ENCODE results near the gene OR52E4. TPM values are rescaled to one million over a fixed set of nuclear protein-coding genes. Genes with fewer than 3 reads are reported as not detected.
A peak's percentile ranks its signal among the peaks of the same experiment; 100 is the strongest.

Gene OR52E4
- total RNA-seq, 2 donors from 2014 or later = not detected

DNA sequence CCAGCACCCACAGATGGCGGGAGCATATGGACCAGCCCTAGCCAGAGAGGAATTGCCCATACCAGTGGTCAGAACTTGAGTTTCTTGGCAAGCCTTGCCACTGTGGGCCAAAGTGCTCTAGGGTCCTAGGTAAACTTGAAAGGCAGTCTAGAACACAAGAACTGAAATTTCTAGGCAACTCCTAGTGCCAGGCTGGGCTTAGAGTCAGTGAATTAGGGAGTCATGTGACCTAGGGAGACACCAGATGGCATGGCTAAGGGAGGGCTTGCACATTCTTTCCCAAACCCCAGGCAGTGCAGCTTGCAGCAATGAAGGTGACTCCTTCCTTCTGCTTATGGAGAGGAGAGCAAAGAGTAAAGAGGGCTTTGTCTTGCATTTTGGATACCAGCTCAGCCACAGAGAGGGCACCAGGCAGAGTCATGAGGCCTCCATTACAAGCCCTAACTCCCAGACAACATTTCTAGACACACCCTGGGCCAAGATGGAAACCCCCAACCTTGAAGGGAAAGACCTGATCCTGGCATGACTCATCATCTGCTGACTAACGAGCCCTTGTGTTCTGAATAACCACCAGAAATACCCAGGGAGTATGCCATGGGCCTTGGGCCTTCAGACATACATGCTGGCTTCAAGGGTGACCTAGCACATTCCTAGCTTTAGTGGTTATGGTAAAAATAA lies 42.5 kb downstream of the OR52E4 start:
- DNase-seq (ENCODE audit: low spot score in 2 of 2) (peak in 1 of 2 donors; percentile 10), ATAC-seq (peak; percentile 70 to 96)
- no peak overlapping the region for H3K27ac Mint-ChIP-seq
- peaks cover 3 to 12% of the 10 kb centered on the region in 2 donors for H3K9me3 Mint-ChIP-seq
- H3K36me3 Mint-ChIP-seq = no peaks in the 10 kb centered on the region

GRCh38 chr11:5923427-5923776 lies 43.0 kb downstream of the OR52E4 start:
- no peak for DNase-seq (ENCODE audit: low spot score in 2 of 2)
- ATAC-seq = peak; percentile 40 to 57
- peaks cover 6 to 15% of the 10 kb centered on the region in 2 donors for H3K9me3 Mint-ChIP-seq
- H3K36me3 Mint-ChIP-seq = peaks cover 0 to 2% of the 10 kb centered on the region in 2 donors
- H3K27ac Mint-ChIP-seq = peak overlapping the region in 1 of 2 donors; percentile 53

DNA sequence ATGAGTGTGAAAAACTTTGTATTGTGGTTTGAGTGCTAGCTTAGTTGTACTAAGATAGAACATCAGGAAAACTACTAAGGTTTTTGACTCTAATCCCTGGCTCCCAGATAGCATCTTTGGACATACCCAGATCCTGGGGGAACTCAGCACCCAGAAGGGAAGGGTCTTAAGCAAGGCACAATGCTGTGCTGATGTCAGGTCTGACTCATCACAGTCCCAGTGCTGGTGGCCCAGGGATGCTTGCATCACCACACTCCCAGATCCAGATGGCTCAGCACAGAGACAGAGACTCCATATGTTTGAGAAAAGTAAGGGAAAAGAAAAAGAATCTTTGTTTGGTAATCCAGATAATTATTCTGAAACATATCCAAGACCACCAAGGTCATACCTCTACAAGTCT lies 43.4 kb downstream of the OR52E4 start:
- Mint-ChIP-seq H3K9me3 (peaks cover 10 to 19% of the 10 kb centered on the region in 2 donors), H3K27ac (peak overlapping the region in 1 of 2 donors; percentile 53), H3K36me3 (peaks cover 0 to 6% of the 10 kb centered on the region in 2 donors)
- DNase-seq (ENCODE audit: low spot score in 2 of 2) (no peak), ATAC-seq (peak in 1 of 2 donors; percentile 7)

DNA sequence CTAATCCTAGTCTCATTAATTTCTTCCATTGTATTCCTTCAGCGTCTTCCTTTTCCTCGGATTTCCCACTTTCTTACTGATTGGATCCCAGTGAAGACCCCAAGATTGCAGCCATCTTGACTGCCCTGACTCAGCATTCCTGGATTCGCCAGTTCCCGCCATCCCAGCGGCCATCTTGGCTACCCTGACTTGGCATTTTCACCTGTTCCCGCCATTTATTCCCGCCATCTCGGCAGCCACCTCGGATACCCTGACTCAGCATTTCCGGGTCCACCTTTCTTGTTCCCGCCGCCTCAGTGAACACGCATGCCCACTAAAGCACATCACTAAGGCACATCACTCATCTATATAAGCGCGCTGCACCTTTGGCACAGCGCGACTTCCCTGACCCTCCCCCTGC lies 47.8 kb downstream of the OR52E4 start:
- Mint-ChIP-seq H3K9me3 (peaks cover 12 to 24% of the 10 kb centered on the region in 2 donors), H3K27ac (no peak overlapping the region), H3K36me3 (peaks cover 0 to 9% of the 10 kb centered on the region in 2 donors)
- ATAC-seq = no peak
- no peak for DNase-seq (ENCODE audit: low spot score in 2 of 2)

GRCh38 chr11:5928811-5929210 lies 48.4 kb downstream of the OR52E4 start:
- peaks cover 12 to 24% of the 10 kb centered on the region in 2 donors for H3K9me3 Mint-ChIP-seq
- peaks cover 0 to 9% of the 10 kb centered on the region in 2 donors for H3K36me3 Mint-ChIP-seq
- no peak for DNase-seq (ENCODE audit: low spot score in 2 of 2)
- no peak for ATAC-seq
- H3K27ac Mint-ChIP-seq = no peak overlapping the region

GRCh38 chr11:5929571-5930368 lies 49.3 kb downstream of the OR52E4 start:
- ATAC-seq = no peak
- no peak for DNase-seq (ENCODE audit: low spot score in 2 of 2)
- H3K27ac Mint-ChIP-seq = no peak overlapping the region
- peaks cover 12 to 17% of the 10 kb centered on the region in 2 donors for H3K9me3 Mint-ChIP-seq
- H3K36me3 Mint-ChIP-seq = peaks cover 0 to 9% of the 10 kb centered on the region in 2 donors

DNA sequence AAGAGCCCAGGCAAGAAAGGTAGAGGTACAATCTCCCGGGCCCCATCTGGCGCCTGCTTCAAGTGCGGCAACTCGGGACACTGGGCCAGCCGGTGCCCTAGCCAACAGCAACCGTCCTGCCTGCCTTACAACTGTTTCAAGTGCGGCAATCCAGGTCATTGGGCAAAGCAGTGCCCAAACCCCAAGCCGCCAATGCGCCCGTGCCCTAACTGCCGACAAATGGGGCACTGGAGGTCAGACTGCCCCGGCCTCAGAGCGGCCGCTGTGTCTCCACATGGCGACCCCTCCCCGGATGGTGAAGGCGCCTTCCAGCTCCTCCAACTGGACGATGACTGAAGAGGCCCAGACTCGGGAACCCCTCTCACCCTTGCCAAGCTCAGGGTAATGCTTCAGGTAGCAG lies 50.2 kb downstream of the OR52E4 start:
- peaks cover 0 to 9% of the 10 kb centered on the region in 2 donors for H3K36me3 Mint-ChIP-seq
- H3K27ac Mint-ChIP-seq = no peak overlapping the region
- H3K9me3 Mint-ChIP-seq = peaks cover 12% of the 10 kb centered on the region in 2 donors
- DNase-seq (ENCODE audit: low spot score in 2 of 2) (no peak), ATAC-seq (no peak)

DNA sequence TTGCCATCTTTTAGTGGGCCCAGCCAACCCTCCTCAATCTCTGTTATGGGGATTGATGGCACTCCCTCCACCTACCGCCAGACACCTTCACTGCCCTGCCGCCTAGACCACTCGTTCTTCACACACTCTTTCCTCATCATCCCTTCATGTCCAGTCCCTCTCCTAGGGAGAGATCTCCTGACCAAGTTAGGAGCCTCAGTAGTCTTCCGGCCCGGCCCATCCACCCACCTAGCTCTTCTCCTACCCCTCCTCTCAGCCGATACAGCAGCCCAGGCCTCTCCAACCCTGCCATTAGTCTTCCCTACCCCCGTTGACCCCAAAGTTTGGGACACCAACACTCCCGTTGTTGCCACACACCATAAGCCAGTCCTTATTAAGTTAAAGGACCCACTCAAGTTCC lies 50.6 kb downstream of the OR52E4 start:
- ATAC-seq = no peak

DNA sequence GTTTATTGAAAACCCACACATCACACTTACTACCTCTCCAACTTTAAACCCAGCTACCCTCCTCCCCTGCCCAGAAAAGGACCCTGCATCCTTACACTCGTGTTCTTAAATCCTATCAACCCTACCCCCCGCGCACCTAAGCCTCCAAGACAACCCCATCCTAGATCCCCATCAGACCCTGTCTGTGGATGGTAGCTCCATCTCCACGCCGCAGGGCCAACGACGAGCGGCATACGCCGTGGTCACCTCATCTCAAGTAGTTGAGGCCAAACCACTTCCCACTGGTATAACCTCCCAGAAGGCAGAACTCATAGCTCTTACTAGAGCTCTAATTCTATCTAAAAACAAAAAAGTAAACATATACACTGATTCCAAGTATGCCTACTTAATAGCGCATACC lies 52.2 kb downstream of the OR52E4 start:
- Mint-ChIP-seq H3K36me3 (peaks cover 0 to 9% of the 10 kb centered on the region in 2 donors), H3K27ac (no peak overlapping the region), H3K9me3 (peaks cover 8 to 12% of the 10 kb centered on the region in 2 donors)
- no peak for DNase-seq (ENCODE audit: low spot score in 2 of 2)
- no peak for ATAC-seq

More for the DNA sequence above, 50.6 kb downstream of the OR52E4 start:
- peaks cover 12% of the 10 kb centered on the region in 2 donors for H3K9me3 Mint-ChIP-seq
- peaks cover 0 to 9% of the 10 kb centered on the region in 2 donors for H3K36me3 Mint-ChIP-seq
- no peak for DNase-seq (ENCODE audit: low spot score in 2 of 2)
- peak overlapping the region in 1 of 2 donors; percentile 50 for H3K27ac Mint-ChIP-seq

- H3K27ac Mint-ChIP-seq = no peak overlapping the region
- ATAC-seq = no peak
- no peak for DNase-seq (ENCODE audit: low spot score in 2 of 2)
- peaks cover 0 to 9% of the 10 kb centered on the region in 2 donors for H3K36me3 Mint-ChIP-seq
- H3K9me3 Mint-ChIP-seq = peaks cover 8 to 12% of the 10 kb centered on the region in 2 donors
Measured at GRCh38 chr11:5933116-5933515, 52.7 kb downstream of the OR52E4 start.

Other genes starting within 250 kb of the OR52E4 start
- 10 to 100 TPM; 30.2 to 31.9 TPM for gene TRIM5, start 195.6 kb upstream of the OR52E4 start, total RNA-seq
- gene TRIM22, start 190.8 kb upstream of the OR52E4 start, total RNA-seq = 100 to 1,000 TPM; 151 to 228 TPM
- gene OR56B1, start 144.2 kb upstream of the OR52E4 start, total RNA-seq = under 1 TPM; 0.48 to 0.93 TPM
- gene OR52N4, start 126.4 kb upstream of the OR52E4 start, total RNA-seq = 1 to 10 TPM in 1 of 2 donors, under 1 TPM in 1; 0.41 to 1.3 TPM
- under 1 TPM in 1 of 2 donors, not detected in 1; 0.08 TPM for gene OR52N5, start 97.3 kb upstream of the OR52E4 start, total RNA-seq
- under 1 TPM; 0.14 to 0.58 TPM for gene OR52N1, start 89.4 kb upstream of the OR52E4 start, total RNA-seq
- not detected for gene OR52N2, start 71.7 kb upstream of the OR52E4 start, total RNA-seq
- not detected for gene OR52E6, start 38.7 kb upstream of the OR52E4 start, total RNA-seq
- gene OR52E8, start 22.9 kb upstream of the OR52E4 start, total RNA-seq = not detected
- not detected for gene OR52E5, start 12.6 kb downstream of the OR52E4 start, total RNA-seq
- gene OR56A3, start 61.6 kb downstream of the OR52E4 start, total RNA-seq = not detected
- not detected for gene OR56A5, start 87.9 kb downstream of the OR52E4 start, total RNA-seq
- not detected for gene OR52L1, start 106.4 kb downstream of the OR52E4 start, total RNA-seq
- under 1 TPM in 1 of 2 donors, not detected in 1; 0.12 TPM for gene OR56A4, start 126.3 kb downstream of the OR52E4 start, total RNA-seq
- gene OR56A1, start 150.1 kb downstream of the OR52E4 start, total RNA-seq = under 1 TPM in 1 of 2 donors, not detected in 1; 0.04 TPM
- gene OR56B4, start 227.1 kb downstream of the OR52E4 start, total RNA-seq = not detected

Data from activated naive CD4-positive, alpha-beta T cell treated with anti-CD3 and anti-CD28 coated beads, Interleukin-2, amount 50 U/mL, for 72 hours (primary cell).